Stimulated activated CD4-positive, alpha-beta T cell treated with anti-CD3 and anti-CD28 coated beads, Interleukin-4, amount 100 ng/mL, for 24 hours (primary cell): ENCODE results near the gene RALA.
A peak's percentile ranks its signal among the peaks of the same experiment; 100 is the strongest.
"Not testable (repeated sequence)": the region's sequence is repeated elsewhere in the genome, so short reads cannot be mapped to it uniquely, and the experiment has no call there.

Experiments
- DNase-seq: peaks from one replicate; pipeline ENCODE4 v3.0.0-alpha.2; 2020

The RALA gene

DNA sequence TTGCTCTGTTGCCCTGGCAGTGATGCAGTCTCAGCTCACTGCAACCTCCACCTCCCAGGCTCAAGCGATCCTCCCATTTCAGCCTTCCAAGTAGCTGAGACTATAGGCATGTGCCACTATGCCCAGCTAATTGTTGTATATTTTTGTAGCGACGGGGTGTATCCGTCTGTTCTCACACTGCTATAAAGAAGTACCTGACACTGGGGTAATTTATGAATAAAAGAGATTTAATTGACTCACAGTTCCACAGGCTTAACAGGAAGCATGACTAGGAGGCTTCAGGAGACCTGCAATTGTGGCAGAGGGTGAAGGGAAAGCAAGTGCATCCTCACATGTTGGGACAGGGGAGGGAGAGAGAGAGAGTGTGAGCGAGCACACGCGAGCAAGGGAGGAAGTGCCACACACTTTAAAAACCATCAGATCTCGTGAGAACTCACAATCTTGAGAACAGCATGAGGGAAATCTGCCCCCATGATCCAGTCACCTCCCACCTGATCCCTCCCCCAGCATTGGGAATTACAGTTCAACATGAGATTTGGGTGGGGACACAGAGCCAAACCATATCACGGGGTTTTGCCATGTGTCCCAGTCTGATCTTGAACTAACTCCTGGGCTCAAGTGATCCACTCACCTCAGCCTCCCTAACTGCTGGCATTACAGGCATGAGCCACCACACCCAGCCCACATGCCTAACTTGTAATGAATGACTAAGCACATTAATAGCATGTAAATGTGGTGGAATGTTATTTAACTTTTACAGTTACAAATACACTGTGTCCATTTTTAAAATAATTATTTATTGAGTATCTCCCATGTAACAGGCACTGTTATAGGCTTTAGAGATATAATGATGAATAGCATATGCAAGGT, 65.5 kb downstream of the RALA start:
- DNase-seq: no peak

DNA sequence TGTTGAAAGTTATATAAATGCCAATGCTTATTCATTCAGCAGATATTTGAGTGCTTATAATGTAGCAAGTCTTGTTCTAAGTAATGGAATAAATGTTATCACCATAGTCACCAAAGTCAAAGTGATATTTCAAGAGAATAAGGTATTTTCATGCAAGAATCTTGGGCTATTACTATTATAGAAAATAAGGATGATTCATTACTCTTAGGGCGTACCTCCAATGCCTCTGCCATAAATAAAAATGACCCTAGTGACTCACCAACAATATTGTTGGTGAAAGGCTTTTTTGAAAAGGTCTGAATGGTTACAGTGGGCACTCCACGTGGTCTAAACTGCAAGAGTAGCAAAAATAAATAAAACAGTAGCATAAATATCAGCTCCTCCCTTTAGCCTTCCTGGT, 68.4 kb downstream of the RALA start:
- DNase-seq: no peak

DNA sequence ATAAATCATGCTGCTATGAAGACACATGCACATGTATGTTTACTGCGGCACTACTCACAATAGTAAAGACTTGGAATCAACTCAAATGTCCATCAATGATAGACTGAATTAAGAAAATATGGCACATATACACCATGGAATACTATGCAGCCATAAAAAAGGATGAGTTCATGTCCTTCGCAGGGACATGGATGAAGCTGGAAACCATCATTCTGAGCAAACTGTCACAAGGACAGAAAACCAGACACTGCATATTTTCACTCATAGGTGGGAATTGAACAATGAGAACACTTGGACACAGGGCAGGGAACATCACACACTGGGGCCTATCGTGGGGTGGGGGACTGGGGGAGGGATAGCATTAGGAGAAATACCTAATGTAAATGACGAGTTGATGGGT, 69.7 kb downstream of the RALA start:
- DNase-seq: not testable (repeated sequence)

DNA sequence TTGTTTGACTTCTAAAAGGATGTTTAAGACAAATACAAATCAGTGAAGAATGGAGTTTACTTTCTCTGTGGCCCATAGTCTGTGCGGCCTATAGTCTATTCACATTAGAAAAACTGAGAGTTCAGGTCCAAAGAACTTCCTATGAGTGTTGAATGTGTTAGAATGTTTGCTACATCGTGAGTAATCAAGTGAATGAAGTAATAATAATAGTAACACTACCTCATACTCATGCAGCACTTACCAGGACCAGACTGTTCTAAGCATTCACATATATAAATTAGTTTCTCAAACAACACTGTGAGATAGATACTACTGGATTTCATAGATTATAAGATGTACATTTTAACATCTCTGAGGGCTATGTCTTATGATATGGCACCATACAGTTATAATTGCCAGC, 70.4 kb downstream of the RALA start:
- no peak for DNase-seq

DNA sequence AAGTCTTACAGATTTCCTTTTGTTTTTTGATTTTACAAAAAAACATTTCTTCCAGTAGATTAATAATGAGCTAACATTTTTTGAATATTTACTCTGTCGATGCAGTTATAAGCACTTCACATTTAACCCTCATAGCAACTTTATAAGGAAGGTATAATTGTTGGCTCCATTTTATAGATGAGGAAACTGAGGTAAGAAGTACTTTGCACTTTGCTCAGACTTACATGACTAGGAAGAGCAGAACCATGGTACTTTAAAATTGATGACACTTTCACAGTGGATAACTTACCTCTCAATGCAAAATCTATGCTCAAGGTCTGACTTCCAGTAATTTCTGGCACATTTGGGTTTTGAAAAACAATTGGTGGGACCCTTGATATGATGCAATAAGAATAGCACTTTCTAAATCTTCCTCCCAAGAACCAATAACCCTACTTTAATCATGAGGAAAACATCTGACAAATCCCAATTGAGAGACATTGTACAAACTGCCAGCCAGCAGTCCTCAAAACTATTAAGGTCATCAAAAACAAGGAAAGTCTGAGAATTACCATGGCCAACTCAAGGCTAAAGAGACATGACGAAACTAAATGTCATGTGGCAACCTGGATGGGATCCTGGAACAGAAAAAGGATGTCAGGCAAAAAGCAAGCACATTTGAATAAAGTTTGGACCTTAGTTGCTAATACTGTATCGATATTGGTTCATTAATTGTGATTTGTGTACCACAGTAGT, 72.6 kb downstream of the RALA start:
- DNase-seq: no peak

DNA sequence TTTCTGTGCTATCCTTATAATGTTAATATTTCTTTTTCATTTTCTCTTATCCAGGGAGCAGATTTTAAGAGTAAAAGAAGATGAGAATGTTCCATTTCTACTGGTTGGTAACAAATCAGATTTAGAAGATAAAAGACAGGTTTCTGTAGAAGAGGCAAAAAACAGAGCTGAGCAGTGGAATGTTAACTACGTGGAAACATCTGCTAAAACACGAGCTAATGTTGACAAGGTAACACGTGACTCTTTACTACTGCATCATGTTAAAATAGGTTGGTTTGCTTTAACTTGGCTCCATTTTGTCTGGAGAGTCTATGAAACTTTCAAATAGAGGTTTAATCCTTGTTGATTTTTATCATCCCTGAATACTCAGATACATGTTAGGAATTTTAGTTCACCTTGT, 73.3 kb downstream of the RALA start:
- no peak for DNase-seq

DNA sequence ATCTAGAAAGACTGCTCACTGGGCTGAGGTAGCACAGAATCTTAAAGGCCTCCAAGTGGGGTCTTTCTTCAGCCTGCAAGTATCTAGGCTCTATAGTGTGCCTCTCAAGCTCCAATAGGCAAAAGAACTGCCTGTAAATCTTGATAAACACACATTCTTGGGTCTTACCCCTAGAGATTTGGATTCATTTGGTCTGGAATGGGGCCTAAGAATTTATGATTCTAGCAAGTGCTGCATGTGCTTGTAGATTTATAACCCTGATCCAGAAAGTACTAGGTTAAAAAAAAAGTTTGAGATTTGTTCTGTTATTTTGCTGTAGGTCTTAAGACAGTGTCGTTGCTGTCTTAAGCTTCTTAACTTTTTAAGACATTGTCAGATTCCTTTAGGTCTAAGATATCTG, 74.1 kb downstream of the RALA start:
- DNase-seq: no peak

DNA sequence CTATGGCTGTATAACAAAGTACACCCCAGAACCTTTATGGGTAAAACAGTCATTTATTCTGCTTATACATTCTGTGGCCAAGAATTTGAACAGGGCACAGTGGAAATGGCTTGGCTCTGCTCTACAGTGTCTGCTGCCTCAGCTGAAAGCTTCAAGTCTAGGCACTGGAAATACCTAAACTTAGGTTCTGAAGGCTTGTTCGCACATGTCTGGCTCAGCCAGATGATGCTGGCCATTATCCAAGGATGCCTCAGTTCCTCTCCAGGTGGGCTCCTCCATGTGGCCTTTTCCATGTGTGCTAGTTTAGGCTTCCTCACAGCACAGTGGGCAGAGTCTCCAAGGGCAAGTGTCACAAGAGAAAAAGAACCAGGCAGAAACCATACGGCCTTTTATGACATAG, 76.8 kb downstream of the RALA start:
- no peak for DNase-seq

DNA sequence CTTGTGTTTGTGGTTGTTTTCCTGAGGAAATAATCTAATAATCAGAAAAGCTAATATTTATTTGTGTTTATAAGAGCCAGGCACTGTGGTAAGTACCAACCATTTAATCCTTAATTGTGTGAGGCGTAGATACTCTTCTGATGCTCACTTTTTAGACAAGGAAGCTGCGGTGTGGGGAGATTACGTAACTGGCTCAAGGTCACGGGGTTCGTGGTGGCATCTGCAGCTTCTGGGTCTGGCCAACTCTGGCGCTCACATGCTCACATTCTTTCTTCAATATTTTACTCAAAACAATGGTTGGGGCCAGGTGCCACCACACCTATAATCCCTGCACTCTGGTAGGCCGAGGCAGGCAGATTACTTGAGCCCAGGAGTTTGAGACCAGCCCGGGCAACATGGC, 77.6 kb downstream of the RALA start:
- no peak for DNase-seq

DNA sequence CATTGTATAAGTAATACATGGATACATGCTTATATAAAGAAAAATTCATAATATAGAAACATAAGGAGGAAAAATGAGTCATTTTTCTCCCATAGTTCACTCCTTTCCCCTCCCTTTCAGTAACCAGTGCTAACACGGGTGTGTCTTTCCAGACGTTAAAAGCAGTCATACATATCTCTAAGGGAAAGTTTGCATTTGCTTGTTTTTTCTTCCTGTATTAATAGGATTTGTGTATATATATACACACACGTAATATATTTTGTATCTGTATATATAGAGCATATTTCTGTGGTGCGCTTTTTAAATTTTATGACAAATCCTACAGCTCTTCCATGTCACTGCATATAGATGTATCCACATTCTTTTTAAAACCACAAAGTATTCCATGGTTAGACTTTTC, 78.8 kb downstream of the RALA start:
- no peak for DNase-seq

DNA sequence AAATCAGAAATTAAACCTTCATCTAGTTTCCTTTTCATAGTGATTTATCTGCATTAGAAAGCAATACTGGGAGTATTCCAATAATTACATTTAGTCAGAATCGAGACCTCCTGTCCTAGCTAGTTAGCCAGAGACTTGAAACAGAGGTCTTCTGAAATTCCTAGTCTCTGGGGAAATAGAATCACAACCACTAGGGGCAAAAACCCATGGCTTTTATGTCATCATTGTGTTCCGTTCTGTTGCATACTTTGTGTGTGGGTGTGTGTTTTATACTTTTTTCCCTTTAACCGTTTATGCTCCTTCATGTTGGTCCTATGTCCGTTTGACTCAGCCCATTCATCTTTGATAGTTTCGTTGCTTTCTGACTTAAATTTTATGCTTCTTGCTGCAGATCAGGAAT, 79.8 kb downstream of the RALA start:
- no peak for DNase-seq

DNA sequence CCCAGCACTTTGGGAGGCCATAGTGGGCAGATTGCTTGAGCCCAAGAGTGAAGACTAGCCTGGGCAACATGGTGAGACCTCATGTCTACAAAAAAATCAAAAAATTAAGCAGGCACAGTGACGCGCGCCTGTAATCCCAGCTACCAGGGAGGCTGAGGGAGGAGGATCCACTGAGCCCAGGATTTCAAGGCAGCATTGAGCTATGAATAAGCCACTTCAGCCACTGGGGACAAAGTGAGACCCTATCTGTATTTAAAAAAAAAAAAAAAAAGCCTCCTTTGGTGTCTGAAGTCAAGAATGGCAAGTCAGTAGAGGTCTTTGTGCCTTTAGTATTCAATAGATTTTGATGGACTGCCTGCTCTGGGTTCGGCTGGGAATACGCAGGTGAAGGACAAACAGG, 85.7 kb downstream of the RALA start:
- DNase-seq: no peak

DNA sequence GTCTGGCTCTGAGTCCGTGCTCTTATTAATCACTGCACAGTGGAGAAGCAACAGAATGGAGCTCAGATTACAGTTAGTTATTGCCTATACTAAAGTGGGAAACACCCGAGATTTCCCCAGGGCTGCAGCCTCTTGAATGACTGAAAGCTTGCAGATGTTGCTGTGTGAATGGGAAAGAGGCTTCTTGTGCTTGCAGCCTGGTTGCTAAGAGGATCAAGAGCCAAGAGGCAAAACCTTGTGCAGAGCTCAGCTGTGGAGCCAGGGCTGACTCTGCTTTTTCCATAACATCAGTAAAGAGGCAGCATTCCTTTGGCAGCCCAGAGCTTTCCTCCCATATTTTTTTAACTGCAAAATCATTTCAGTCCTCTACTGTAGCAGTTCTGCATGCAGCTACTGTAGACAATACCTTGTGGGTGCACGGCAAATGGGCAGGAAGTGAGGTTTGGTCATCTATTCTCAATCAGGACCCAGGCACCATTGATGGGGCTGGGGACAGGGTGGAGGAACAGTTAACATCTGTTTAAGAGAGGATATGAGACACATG, 86.5 kb downstream of the RALA start:
- DNase-seq: no peak

DNA sequence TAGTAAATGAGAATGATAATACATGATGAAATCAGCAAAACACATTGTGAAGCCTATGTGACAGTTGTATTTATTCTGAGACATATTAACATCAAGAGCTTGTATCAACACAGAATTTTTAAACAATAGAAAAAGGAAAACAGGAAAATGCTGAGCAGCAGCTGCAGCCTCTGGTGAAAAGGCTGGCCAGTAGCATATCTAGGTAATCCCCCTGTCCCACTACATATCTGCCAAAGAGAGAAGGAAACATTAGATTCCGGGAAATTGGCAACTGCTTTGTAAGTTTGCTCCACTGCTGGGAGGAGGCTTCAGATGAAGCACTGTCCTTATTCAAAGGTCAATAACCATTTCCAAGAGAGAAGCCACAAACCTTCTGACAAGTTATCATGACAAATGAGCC, 89.4 kb downstream of the RALA start:
- no peak for DNase-seq

DNA sequence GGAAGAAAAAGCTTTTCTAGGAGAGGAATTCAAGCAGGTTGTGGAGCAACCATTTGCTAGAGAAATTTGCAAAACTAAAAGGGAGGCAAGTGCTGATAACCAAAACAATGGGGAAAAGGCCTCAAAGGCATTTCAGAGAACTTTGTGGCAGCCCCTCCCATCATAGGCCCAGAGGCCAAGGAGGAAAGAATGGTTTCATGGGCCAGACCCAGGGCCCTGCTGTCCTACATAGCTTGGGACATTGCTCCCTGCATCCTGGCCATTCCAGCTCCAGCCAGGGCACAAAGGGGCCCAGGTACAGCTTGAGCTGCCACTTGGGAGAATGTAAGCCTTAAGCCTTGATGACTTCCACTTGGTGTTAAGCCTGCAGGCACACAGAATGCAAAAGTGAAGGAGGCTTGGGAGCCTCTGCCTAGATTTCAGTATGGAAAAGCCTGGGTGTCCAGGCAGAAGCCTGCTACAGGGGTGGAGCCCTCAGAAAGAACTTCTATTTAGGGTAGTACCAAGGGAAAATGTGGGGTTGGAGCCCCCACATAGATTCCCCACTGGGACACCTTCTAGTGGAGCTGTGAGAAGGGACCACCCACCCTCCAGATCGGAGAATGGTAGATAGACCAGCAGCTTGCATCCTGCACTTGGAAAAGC, 91.2 kb downstream of the RALA start:
- no peak for DNase-seq

DNA sequence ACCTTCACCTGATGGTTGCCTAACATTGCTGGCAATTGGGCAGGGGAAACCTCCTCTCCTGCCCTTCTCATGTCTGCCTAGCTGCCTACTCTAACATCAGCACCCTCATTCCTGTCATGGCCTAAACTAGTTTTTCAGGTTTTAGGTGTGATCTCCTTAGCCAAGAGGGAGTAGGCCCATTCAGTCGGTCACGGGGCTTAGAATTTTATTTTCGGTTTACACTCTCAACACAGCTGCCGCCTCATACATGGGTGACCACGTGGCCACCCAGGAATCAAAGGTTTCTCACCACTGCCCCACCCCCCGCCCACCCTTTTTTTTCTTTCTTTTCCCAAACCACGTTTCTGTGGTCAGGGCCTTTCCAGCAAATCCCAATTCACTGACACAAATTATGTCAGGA, 97.2 kb downstream of the RALA start:
- no peak for DNase-seq

DNA sequence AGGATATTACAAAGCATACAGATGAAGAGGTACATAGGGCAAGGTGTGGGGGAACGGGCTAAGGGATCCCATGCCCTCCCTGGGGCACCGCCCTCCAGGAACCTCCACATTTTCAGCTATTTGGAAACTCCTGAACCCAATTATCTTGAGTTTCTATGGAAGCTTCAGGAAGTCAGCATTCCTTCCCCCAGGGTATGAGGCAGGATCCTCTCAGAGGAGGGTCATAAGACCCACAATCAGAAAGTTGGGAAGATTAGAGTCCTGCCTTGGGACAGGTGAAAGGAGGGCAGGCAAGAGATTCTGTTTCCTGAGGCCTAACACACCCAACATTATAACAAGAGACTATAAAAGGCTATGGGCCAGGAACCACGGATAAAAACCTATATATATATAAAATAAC, 98.0 kb downstream of the RALA start:
- no peak for DNase-seq

DNA sequence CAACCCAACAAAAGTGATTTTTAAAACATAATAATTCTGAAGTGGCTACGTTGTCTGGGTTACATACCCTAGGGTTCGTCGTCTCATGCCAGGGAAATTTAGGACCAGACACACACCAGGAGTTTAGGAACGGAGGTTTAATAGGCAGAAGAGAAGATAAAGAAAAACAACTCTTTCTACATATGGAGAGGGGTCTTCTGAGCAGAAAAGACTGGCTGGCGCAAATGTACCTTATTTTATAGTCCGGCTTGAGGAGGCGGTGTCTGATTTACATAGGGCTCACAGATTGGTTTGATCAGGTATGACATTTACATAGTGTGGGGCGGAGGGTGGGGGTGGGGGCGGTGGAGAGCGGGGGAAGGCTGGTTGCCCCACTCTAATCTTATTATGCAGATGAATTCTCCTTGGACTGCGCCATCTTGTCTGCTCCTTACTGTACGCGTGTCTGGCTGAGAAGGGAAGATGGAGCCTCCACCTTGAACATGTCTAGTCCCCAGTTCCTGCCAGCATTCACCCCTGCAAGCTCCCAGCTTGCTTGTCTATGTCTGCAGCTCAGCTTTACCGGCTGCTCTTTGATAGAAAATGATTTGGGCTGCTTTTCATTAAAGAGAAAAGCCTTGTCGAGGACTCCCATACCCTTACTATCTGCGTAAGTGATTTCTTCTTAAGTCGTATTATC, 98.7 kb downstream of the RALA start:
- no peak for DNase-seq

DNA sequence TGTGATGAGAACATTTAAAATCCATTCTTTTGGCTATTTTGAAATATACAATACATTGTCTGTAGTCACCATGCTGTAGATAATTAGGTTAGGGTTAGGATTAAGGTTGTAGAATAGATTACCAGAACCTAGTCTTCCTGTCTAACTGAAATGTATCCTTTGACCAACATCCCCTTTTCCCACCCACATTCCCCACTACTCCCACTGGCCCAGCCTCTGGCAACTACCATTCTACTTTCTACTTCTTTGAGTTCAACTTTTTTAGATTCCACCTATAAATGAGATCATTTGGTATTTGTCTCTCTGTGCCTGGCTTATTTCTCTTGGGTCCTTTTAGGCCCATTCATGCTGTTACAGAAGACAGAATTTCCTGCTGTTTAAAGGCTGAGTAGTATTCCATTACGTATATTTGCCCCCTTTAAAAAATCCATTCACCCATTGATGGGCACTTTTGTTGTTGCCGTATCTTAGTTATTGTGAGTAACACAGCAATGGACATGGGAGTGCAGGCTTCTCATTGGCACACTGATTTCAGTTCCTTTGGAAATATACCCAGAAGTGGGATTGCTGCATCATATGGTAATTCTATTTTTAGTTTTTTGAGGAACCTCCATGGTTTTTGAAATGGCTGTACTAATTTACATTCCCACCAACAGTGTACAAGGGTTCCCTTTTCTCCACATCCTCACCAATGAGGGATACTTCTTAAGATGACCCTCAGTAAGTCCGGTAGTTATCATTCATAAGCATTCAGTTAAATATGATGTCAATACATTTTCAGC, 104.0 kb downstream of the RALA start:
- DNase-seq: no peak

DNA sequence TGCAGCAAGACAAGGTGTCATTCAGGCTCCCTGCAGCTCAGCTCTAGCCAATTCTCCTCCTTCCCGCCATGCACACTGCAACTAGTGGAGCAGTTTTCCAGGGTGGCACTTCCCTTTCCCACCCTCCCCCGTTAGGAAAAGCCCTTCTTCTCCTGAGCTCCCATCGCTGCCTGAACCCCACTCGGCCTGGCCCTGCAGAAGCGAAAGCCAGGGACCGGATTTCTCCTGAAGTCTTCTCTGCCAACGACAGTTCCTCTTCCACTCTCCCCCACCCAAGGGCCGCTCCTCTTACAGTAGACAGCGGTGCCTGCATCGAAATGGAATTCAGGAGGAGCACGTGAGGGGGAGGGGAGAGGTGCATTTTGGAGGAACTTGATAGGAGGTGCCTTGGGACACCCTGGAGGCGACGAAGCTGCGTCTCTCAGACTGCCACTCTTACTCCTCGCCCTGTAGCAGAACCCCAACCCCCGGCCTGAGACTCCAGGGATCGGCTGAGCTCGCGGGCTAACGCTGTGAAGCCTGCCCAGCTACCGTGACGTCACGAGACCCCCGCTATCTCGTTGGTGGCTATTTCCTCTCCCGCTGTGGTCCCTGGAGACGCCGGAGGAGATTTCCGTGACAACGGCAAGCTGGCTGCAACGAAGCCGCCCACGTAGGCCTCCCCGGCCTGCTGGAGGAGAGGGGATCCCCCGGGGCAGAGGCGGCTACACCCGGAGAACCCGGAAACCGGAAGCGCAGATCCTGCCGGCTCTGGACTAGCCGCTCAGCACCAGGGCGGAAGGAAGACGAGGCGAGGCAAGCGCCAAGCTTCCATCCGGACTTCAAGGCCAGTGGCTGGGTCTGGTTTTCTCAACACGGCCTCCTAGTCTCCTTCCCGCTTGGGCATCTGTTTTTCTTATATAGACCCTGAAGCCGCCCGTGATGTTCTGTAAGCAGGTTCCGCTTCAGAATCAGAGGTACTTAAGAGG, 109.7 kb downstream of the RALA start:
- DNase-seq: peak; percentile 98
